Erythroblast (primary cell): ENCODE data around the gene CCM2.

Experiments
- GATA1 ChIP-seq: IDR thresholded peaks from 2 replicates; pipeline ENCODE4 v1.6.1; 2011; ENCODE audit warnings: low read depth, mild to moderate bottlenecking, control low read depth, low read length, moderate library complexity
- POLR2A ChIP-seq: IDR thresholded peaks from 2 replicates; pipeline ENCODE4 v1.6.1; 2011; ENCODE audit warnings: mild to moderate bottlenecking, low read length

DNA sequence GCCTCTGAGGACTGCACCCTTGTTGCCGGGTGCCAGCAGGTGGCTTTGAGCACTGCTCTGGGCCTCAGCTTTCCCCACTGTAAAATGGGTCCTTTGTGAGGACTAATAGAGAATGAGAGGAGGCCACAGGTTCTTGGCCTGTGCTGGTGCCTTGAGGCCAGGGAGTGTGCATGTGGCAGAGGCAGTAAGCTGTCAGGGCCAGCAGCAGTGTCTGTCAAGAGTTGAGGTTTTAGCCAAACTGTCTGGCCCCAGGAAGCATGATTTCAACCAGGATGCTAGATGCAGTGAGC, 75.3 kb downstream of the CCM2 start:
- no peak for TF ChIP-seq POLR2A
- TF ChIP-seq GATA1, result no peak
